Uterus (tissue), 2 donors: ENCODE measurements around the gene TXNRD2.

Experiments used
- POLR2A ChIP-seq, 2 donors: fragments of 450-650 bp; IDR thresholded peaks; one replicate each; pipeline ENCODE4 v1.6.1; 2016; ENCODE audit warnings: antibody characterized with exemption in 2 of 2, mild to moderate bottlenecking in 1 of 2, moderate library complexity in 1 of 2
- TF ChIP-seq, protein P1 (sequence below), 4 experiments: fragments of 200-600 bp in 2 of 4; fragments of 450-650 bp in 2 of 4; sonication (generic) in 2 of 4; IDR thresholded peaks; one replicate each; pipeline ENCODE4 v1.5.1; 2016 to 2019; ENCODE audit warnings: antibody characterized with exemption in 4 of 4, mild to moderate bottlenecking in 2 of 4, moderate library complexity in 1 of 4

DNA sequence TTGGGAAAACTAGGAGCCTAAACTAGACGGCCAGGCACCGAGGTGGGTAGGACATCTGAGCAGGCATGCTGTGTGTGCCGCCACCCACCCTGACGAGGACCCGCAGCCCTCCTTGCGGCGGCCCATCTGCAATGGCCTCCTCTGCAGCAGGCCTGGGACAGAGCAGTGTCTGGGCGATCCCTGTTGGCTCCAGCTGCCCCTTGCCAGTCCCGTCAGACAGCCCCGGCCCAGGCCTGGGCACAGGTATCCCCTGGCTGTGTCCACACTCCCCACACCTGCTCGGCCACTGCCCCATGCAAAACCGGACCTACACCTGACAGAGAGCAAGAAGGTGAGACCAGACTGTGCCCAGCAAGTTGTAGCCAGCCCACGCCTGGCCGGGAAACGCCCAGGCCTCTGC is 48.3 kb downstream of the TXNRD2 start:
- no peak for TF ChIP-seq POLR2A (IDR thresholded peaks at IDR 0.05)
- TF ChIP-seq, protein P1, sequence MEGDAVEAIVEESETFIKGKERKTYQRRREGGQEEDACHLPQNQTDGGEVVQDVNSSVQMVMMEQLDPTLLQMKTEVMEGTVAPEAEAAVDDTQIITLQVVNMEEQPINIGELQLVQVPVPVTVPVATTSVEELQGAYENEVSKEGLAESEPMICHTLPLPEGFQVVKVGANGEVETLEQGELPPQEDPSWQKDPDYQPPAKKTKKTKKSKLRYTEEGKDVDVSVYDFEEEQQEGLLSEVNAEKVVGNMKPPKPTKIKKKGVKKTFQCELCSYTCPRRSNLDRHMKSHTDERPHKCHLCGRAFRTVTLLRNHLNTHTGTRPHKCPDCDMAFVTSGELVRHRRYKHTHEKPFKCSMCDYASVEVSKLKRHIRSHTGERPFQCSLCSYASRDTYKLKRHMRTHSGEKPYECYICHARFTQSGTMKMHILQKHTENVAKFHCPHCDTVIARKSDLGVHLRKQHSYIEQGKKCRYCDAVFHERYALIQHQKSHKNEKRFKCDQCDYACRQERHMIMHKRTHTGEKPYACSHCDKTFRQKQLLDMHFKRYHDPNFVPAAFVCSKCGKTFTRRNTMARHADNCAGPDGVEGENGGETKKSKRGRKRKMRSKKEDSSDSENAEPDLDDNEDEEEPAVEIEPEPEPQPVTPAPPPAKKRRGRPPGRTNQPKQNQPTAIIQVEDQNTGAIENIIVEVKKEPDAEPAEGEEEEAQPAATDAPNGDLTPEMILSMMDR (IDR thresholded peaks at IDR 0.05), result no peak
